ENCODE results near the gene AXDND1.

- TF ChIP-seq EZH2 (IDR thresholded peaks at IDR 0.05; ENCODE audit: insufficient read depth, poor library complexity, severe bottlenecking): no peak
- no peak for TF ChIP-seq EZH2phosphoT487 (IDR thresholded peaks at IDR 0.05; ENCODE audit: insufficient read depth, low read depth)
These were observed 27.7 kb upstream of the AXDND1 start for GRCh38 chr1:179337942-179338560.

All from GM23248 (cell line).